Liver (tissue), 9 donors: ENCODE data around the gene JAKMIP1. TPM values are rescaled to one million over a fixed set of nuclear protein-coding genes. Genes with fewer than 3 reads are reported as not detected.

Experiments used
- DNase-seq: peaks from one replicate; pipeline ENCODE4 v3.0.0-alpha.2; 2017; ENCODE audit warnings: low spot score
- H3K27ac ChIP-seq, 2 donors: one replicate each; pipeline ENCODE4 v1.7.0; 2013; ENCODE audit warnings: inconsistent platforms in 2 of 2, low read length in 2 of 2, control low read depth in 1 of 2, low read depth in 1 of 2, mild to moderate bottlenecking in 1 of 2
- H3K27me3 ChIP-seq, 4 donors: one replicate each; pipeline versions ENCODE4 v1.6.1 to v1.7.0; 2013; ENCODE audit warnings: low read length in 3 of 4, inconsistent platforms in 1 of 4, mild to moderate bottlenecking in 1 of 4, moderate library complexity in 1 of 4; ENCODE audit not compliant: control insufficient read depth in 4 of 4, insufficient read depth in 4 of 4
- H3K36me3 ChIP-seq, 4 donors: one replicate each; pipeline versions ENCODE4 v1.6.1 to v1.7.0; 2013; ENCODE audit warnings: low read length in 3 of 4, mild to moderate bottlenecking in 3 of 4, low read depth in 1 of 4, moderate library complexity in 1 of 4; ENCODE audit not compliant: control insufficient read depth in 4 of 4, insufficient read depth in 3 of 4
- H3K4me1 ChIP-seq, 4 donors: one replicate each; pipeline versions ENCODE4 v1.6.1 to v1.7.0; 2013; ENCODE audit warnings: low read length in 3 of 4, mild to moderate bottlenecking in 3 of 4, moderate library complexity in 1 of 4; ENCODE audit not compliant: control insufficient read depth in 4 of 4, insufficient read depth in 4 of 4
- H3K4me3 ChIP-seq, 3 donors: one replicate each; pipeline versions ENCODE4 v1.6.1 to v1.7.0; 2013; ENCODE audit warnings: low read length in 3 of 3, control low read depth in 1 of 3, low read depth in 1 of 3, mild to moderate bottlenecking in 1 of 3
- H3K9ac ChIP-seq, 2 donors: one replicate each; pipeline ENCODE4 v1.7.0; 2013; ENCODE audit warnings: low read length in 2 of 2, mild to moderate bottlenecking in 2 of 2, moderate library complexity in 2 of 2, control low read depth in 1 of 2, low read depth in 1 of 2
- H3K9me3 ChIP-seq, 4 donors: one replicate each; pipeline versions ENCODE4 v1.6.1 to v1.7.0; 2013; ENCODE audit warnings: low read length in 3 of 4; ENCODE audit not compliant: control insufficient read depth in 4 of 4
- ATF3 ChIP-seq: IDR thresholded peaks from 2 replicates; pipeline ENCODE4 v1.6.1; 2016; ENCODE audit warnings: antibody characterized with exemption
- EGR1 ChIP-seq, 2 donors: IDR thresholded peaks; 2 replicates each; pipeline ENCODE4 v1.6.1; 2016 to 2018; ENCODE audit warnings: antibody characterized with exemption in 2 of 2, low read depth in 2 of 2
- FOXA1 ChIP-seq: IDR thresholded peaks from 2 replicates; pipeline ENCODE4 v1.6.1; 2016; ENCODE audit warnings: antibody characterized with exemption
- FOXA2 ChIP-seq: IDR thresholded peaks from 2 replicates; pipeline ENCODE4 v1.6.1; 2016; ENCODE audit warnings: antibody characterized with exemption
- GABPA ChIP-seq, 2 donors: IDR thresholded peaks in 1 of 2; conservative IDR thresholded peaks in 1 of 2; 2 replicates each; pipeline ENCODE4 v1.6.1; 2016; ENCODE audit warnings: antibody characterized with exemption in 2 of 2, mild to moderate bottlenecking in 1 of 2, moderate library complexity in 1 of 2
- HNF4A ChIP-seq, 2 donors: conservative IDR thresholded peaks; 2 replicates each; pipeline ENCODE4 v1.6.1; 2016; ENCODE audit warnings: antibody characterized with exemption in 2 of 2, mild to moderate bottlenecking in 2 of 2
- HNF4G ChIP-seq: IDR thresholded peaks from 2 replicates; pipeline ENCODE4 v1.6.1; 2016; ENCODE audit warnings: antibody characterized with exemption
- JUND ChIP-seq, 2 donors: IDR thresholded peaks; 2 replicates each; pipeline ENCODE4 v1.6.1; 2016; ENCODE audit warnings: antibody characterized with exemption in 2 of 2
- MAX ChIP-seq: IDR thresholded peaks from 2 replicates; pipeline ENCODE4 v1.6.1; 2016; ENCODE audit warnings: antibody characterized with exemption
- NR2F2 ChIP-seq: IDR thresholded peaks from 2 replicates; pipeline ENCODE4 v1.6.1; 2016; ENCODE audit warnings: antibody characterized with exemption
- RAD21 ChIP-seq, 2 donors: IDR thresholded peaks; 2 replicates each; pipeline ENCODE4 v1.6.1; 2016; ENCODE audit warnings: antibody characterized with exemption in 2 of 2, mild to moderate bottlenecking in 2 of 2
- REST ChIP-seq: IDR thresholded peaks from 2 replicates; pipeline ENCODE4 v1.6.1; 2016; ENCODE audit warnings: antibody characterized with exemption, mild to moderate bottlenecking
- RXRA ChIP-seq, 2 donors: IDR thresholded peaks; 2 replicates each; pipeline ENCODE4 v1.6.1; 2017 to 2018; ENCODE audit warnings: antibody characterized with exemption in 2 of 2, mild to moderate bottlenecking in 1 of 2
- SP1 ChIP-seq: IDR thresholded peaks from 2 replicates; pipeline ENCODE4 v1.6.1; 2018; ENCODE audit warnings: antibody characterized with exemption, mild to moderate bottlenecking
- TAF1 ChIP-seq: conservative IDR thresholded peaks from 2 replicates; pipeline ENCODE4 v1.6.1; 2016; ENCODE audit warnings: antibody characterized with exemption, mild to moderate bottlenecking
- YY1 ChIP-seq: IDR thresholded peaks from 2 replicates; pipeline ENCODE4 v1.6.1; 2016; ENCODE audit warnings: antibody characterized with exemption, mild to moderate bottlenecking
- ZBTB33 ChIP-seq: IDR thresholded peaks from 2 replicates; pipeline ENCODE4 v1.6.1; 2016; ENCODE audit warnings: antibody characterized with exemption
- whole genome bisulfite sequencing: extraction: QIAGEN DNeasy Blood & Tissue Kit; methylation state at CpG from one replicate; pipeline ENCODE4 v1.1.7; 2013; 5-methylcytosine and 5-hydroxymethylcytosine counted together
- polyA plus RNA-seq, 2 donors: library from polyadenylated mRNA; stranded (reverse) in 1 of 2; unstranded in 1 of 2; fragments of 200-250 nt in 1 of 2; fragments of >200 nt in 1 of 2; fragmentation: Nextera tagmentation in 1 of 2; extraction: Ambion mirVana in 1 of 2; gene quantifications; one replicate each; pipeline versions ENCODE4 v1.2.1 to v1.2.3, GENCODE V29; 2013 to 2015
- total RNA-seq, 2 donors: library from RNA; depleted of rRNA; stranded (reverse); fragments of >200 nt; gene quantifications; one replicate each; pipeline ENCODE4 v1.2.3, GENCODE V29; 2014
- TF ChIP-seq, protein P1 (sequence below): fragments of 150-350 bp; IDR thresholded peaks from 2 replicates; pipeline ENCODE4 v1.5.1; 2017; ENCODE audit warnings: improper control_type of control experiment, low read depth, low read length; ENCODE audit not compliant: missing input control
- donor health status: healthy.
- donor health status: healthy.
- donor health status: healthy.
- donor health status: healthy.
- donor health status: healthy.

Gene JAKMIP1
- total and polyA plus RNA-seq, 4 donors = 0.08 to 0.50 TPM; not detected in 2

DNA sequence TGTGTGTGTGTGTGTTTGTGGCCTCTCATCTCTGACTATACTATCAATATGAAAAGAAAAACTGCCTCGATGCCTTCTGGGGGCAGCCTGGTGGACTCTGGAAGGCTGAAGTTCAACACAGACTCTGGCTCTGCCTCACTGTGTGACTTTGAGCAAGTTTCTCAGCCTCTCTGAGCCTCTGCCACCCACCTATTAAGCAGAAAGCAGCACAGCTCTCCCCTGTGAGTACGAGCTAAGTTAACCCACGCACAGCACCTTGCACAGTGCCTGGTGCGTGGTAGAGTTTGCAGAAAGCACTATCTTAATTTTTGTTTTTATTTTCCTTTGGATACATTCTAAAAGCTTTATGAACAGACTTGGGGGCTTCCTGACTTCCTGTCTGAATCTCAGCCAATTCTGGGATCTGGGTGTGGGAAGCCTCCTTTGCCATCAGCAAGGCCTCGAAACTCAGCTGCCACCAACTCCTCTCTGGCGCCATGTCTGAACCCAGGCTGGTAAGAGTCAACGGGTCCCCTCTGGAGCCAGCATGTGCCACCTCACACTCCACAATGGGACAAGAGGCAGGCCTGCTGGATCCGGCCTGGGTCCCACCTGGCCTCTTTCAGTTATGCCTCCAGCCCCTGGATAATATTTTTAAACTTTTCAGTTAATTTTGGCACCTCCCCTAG, 57.3 kb downstream of the JAKMIP1 start:
- H3K36me3 ChIP-seq = no peaks in the 10 kb centered on the region
- DNase-seq = no peak
- WGBS = 85% methylated on average over 8 of the region's 8 CpGs
- no peak overlapping the region for H3K4me3 ChIP-seq
- peaks cover 0 to 4% (median 2%) of the 10 kb centered on the region in 4 donors for H3K9me3 ChIP-seq
- no peak for TF ChIP-seq JUND (IDR thresholded peaks at IDR 0.05)
- TF ChIP-seq REST = no peak
- no peak for TF ChIP-seq ATF3
- no peak for TF ChIP-seq ZBTB33
- no peak for TF ChIP-seq EGR1 (IDR thresholded peaks at IDR 0.05; ENCODE audit: low read depth in 2 of 2)
- no peak for TF ChIP-seq RXRA (IDR thresholded peaks at IDR 0.05)
- no peak for TF ChIP-seq MAX
- no peak for TF ChIP-seq FOXA2
- TF ChIP-seq GABPA (IDR thresholded peaks at IDR 0.05 in 1 of 2, conservative IDR thresholded peaks at IDR 0.05 in 1 of 2) = no peak
- no peak for TF ChIP-seq NR2F2
- no peak for TF ChIP-seq RAD21 (IDR thresholded peaks at IDR 0.05)
- TF ChIP-seq YY1 = no peak
- no peak for TF ChIP-seq SP1
- TF ChIP-seq TAF1 = no peak
- TF ChIP-seq, protein P1, sequence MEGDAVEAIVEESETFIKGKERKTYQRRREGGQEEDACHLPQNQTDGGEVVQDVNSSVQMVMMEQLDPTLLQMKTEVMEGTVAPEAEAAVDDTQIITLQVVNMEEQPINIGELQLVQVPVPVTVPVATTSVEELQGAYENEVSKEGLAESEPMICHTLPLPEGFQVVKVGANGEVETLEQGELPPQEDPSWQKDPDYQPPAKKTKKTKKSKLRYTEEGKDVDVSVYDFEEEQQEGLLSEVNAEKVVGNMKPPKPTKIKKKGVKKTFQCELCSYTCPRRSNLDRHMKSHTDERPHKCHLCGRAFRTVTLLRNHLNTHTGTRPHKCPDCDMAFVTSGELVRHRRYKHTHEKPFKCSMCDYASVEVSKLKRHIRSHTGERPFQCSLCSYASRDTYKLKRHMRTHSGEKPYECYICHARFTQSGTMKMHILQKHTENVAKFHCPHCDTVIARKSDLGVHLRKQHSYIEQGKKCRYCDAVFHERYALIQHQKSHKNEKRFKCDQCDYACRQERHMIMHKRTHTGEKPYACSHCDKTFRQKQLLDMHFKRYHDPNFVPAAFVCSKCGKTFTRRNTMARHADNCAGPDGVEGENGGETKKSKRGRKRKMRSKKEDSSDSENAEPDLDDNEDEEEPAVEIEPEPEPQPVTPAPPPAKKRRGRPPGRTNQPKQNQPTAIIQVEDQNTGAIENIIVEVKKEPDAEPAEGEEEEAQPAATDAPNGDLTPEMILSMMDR = no peak
- TF ChIP-seq HNF4G = no peak
- no peak for TF ChIP-seq FOXA1
- no peak for TF ChIP-seq HNF4A (conservative IDR thresholded peaks at IDR 0.05)
- H3K27me3 ChIP-seq = peaks cover 0 to 6% (median 0%) of the 10 kb centered on the region in 4 donors
- H3K9ac ChIP-seq = no peak overlapping the region
- no peaks in the 10 kb centered on the region for H3K4me1 ChIP-seq
- H3K27ac ChIP-seq = no peak overlapping the region
